H9 (cell line): ENCODE measurements around the gene RARS1. TPM values are rescaled to one million over a fixed set of nuclear protein-coding genes. Genes with fewer than 3 reads are reported as not detected.

Source experiments
- DNase-seq: peaks from one replicate; pipeline ENCODE4 v3.0.0-alpha.2; 2017
- H2AFZ ChIP-seq: one replicate; pipeline ENCODE4 v1.6.1; 2013; ENCODE audit warnings: mild to moderate bottlenecking, low read length, control low read depth, moderate library complexity
- H2AK5ac ChIP-seq: 2 replicates; pipeline ENCODE4 v1.6.1; 2013; ENCODE audit warnings: low read length, control low read depth, mixed read lengths; ENCODE audit not compliant: insufficient read length
- H2BK120ac ChIP-seq: one replicate; pipeline ENCODE4 v1.6.1; 2013; ENCODE audit warnings: low read depth, mild to moderate bottlenecking, low read length, control low read depth, inconsistent platforms; ENCODE audit not compliant: poor library complexity, severe bottlenecking
- H2BK12ac ChIP-seq: 2 replicates; pipeline ENCODE4 v1.6.1; 2013; ENCODE audit warnings: low read length, control low read depth, mixed read lengths, low read depth; ENCODE audit not compliant: insufficient read length
- H2BK15ac ChIP-seq: 2 replicates; pipeline ENCODE4 v1.6.1; 2013; ENCODE audit warnings: low read depth, low read length, control low read depth
- H2BK20ac ChIP-seq: one replicate; pipeline ENCODE4 v1.6.1; 2013; ENCODE audit warnings: low read depth, mild to moderate bottlenecking, low read length, control low read depth, inconsistent platforms; ENCODE audit not compliant: poor library complexity, severe bottlenecking
- H2BK5ac ChIP-seq: 2 replicates; pipeline ENCODE4 v1.6.1; 2013; ENCODE audit warnings: low read length, control low read depth, mixed read lengths; ENCODE audit not compliant: insufficient read length
- H3K14ac ChIP-seq: 2 replicates; pipeline ENCODE4 v1.6.1; 2013; ENCODE audit warnings: low read length, control low read depth; ENCODE audit not compliant: insufficient read depth
- H3K18ac ChIP-seq: 2 replicates; pipeline ENCODE4 v1.6.1; 2013; ENCODE audit warnings: low read depth, mild to moderate bottlenecking, mixed read lengths, low read length, control low read depth; ENCODE audit not compliant: insufficient read length
- H3K23ac ChIP-seq: 2 replicates; pipeline ENCODE4 v1.6.1; 2013; ENCODE audit warnings: low read length, control low read depth, mixed read lengths, low read depth; ENCODE audit not compliant: insufficient read length
- H3K23me2 ChIP-seq: 2 replicates; pipeline ENCODE4 v1.6.1; 2013; ENCODE audit warnings: low read depth, mild to moderate bottlenecking, mixed read lengths, low read length, control low read depth; ENCODE audit not compliant: insufficient read length, poor library complexity, severe bottlenecking
- H3K27ac ChIP-seq: 2 replicates; pipeline ENCODE4 v1.5.1; 2013; ENCODE audit warnings: low read length, control low read depth, mixed read lengths, low read depth; ENCODE audit not compliant: insufficient read length
- H3K27me3 ChIP-seq: 2 replicates; pipeline ENCODE4 v1.6.1; 2013; ENCODE audit warnings: low read length, control low read depth, inconsistent platforms; ENCODE audit not compliant: insufficient read depth
- H3K4ac ChIP-seq: 2 replicates; pipeline ENCODE4 v1.6.1; 2013; ENCODE audit warnings: low read depth, mild to moderate bottlenecking, control low read depth, inconsistent platforms, low read length, moderate library complexity
- H3K4me1 ChIP-seq: 2 replicates; pipeline ENCODE4 v1.6.1; 2013; ENCODE audit warnings: low read length, control low read depth, inconsistent platforms; ENCODE audit not compliant: insufficient read depth
- H3K4me2 ChIP-seq: 2 replicates; pipeline ENCODE4 v1.6.1; 2013; ENCODE audit warnings: low read length, control low read depth, mixed read lengths; ENCODE audit not compliant: insufficient read length, insufficient read depth
- H3K56ac ChIP-seq: 2 replicates; pipeline ENCODE4 v1.6.1; 2013; ENCODE audit warnings: low read depth, mild to moderate bottlenecking, mixed read lengths, low read length, control low read depth; ENCODE audit not compliant: insufficient read length
- H3K79me1 ChIP-seq: 2 replicates; pipeline ENCODE4 v1.6.1; 2013; ENCODE audit warnings: low read depth, mild to moderate bottlenecking, moderate library complexity, low read length, control low read depth, inconsistent platforms; ENCODE audit not compliant: insufficient read depth, poor library complexity, severe bottlenecking
- H3K79me2 ChIP-seq: 2 replicates; pipeline ENCODE4 v1.6.1; 2013; ENCODE audit warnings: low read length, control low read depth, inconsistent platforms; ENCODE audit not compliant: insufficient read depth
- H3K9ac ChIP-seq: 2 replicates; pipeline ENCODE4 v1.6.1; 2013; ENCODE audit warnings: low read length, control low read depth, mixed read lengths; ENCODE audit not compliant: insufficient read length; ENCODE audit errors: extremely low read depth
- H3K9me3 ChIP-seq: one replicate; pipeline ENCODE4 v1.6.1; 2013; ENCODE audit warnings: low read depth, low read length, inconsistent platforms; ENCODE audit not compliant: control insufficient read depth
- H3T11ph ChIP-seq: one replicate; pipeline ENCODE4 v1.6.1; 2013; ENCODE audit warnings: mild to moderate bottlenecking, low read length, control low read depth, inconsistent platforms
- H4K20me1 ChIP-seq: one replicate; pipeline ENCODE4 v1.6.1; 2013; ENCODE audit not compliant: control insufficient read depth, insufficient read length, insufficient read depth
- H4K5ac ChIP-seq: 2 replicates; pipeline ENCODE4 v1.6.1; 2013; ENCODE audit warnings: low read depth, mild to moderate bottlenecking, mixed read lengths, low read length, control low read depth; ENCODE audit not compliant: insufficient read length
- H4K8ac ChIP-seq: replicated peaks from 2 replicates; pipeline ENCODE4 v1.6.1; 2013; ENCODE audit warnings: low read length, control low read depth, mixed read lengths, low read depth; ENCODE audit not compliant: insufficient read length
- H4K91ac ChIP-seq: 2 replicates; pipeline ENCODE4 v1.6.1; 2013; ENCODE audit warnings: low read depth, mild to moderate bottlenecking, moderate library complexity, mixed read lengths, low read length, control low read depth; ENCODE audit not compliant: insufficient read length
- H3K27ac Mint-ChIP-seq, 3 experiments: 2 replicates in 2 of 3; 3 replicates in 1 of 3; pipeline ENCODE4 v1.8.0; 2020 to 2021; ENCODE audit warnings: mixed read lengths in 3 of 3, mild to moderate bottlenecking in 1 of 3, moderate library complexity in 1 of 3
- H3K27me3 Mint-ChIP-seq: 2 replicates; pipeline ENCODE4 v1.8.0; 2021; ENCODE audit warnings: low read depth, mild to moderate bottlenecking, moderate library complexity, mixed read lengths
- H3K36me3 Mint-ChIP-seq, 3 experiments: 2 replicates in 2 of 3; 3 replicates in 1 of 3; pipeline ENCODE4 v1.8.0; 2020 to 2021; ENCODE audit warnings: low read depth in 3 of 3, mixed read lengths in 3 of 3; ENCODE audit not compliant: insufficient read depth in 1 of 3
- H3K4me1 Mint-ChIP-seq, 2 experiments: 2 replicates each; pipeline ENCODE4 v1.8.0; 2020; ENCODE audit warnings: mixed read lengths in 2 of 2
- H3K4me3 Mint-ChIP-seq, 2 experiments: 2 replicates in 1 of 2; 3 replicates in 1 of 2; pipeline ENCODE4 v1.8.0; 2020 to 2021; ENCODE audit warnings: mild to moderate bottlenecking in 2 of 2, mixed read lengths in 2 of 2, moderate library complexity in 1 of 2
- H3K9me3 Mint-ChIP-seq, 2 experiments: 2 replicates in 1 of 2; 3 replicates in 1 of 2; pipeline ENCODE4 v1.8.0; 2020; ENCODE audit warnings: mild to moderate bottlenecking in 2 of 2, mixed read lengths in 2 of 2, moderate library complexity in 1 of 2
- WGBS: extraction: QIAGEN DNeasy Blood & Tissue Kit; methylation state at CpG from one replicate; pipeline ENCODE4 v1.1.7; 2013; ENCODE audit warnings: missing lambda C conversion rate, low lambda C conversion rate, mixed read lengths; ENCODE audit not compliant: insufficient read length; ENCODE audit errors: extremely low coverage; 5-methylcytosine and 5-hydroxymethylcytosine counted together
- total RNA-seq: library from RNA; stranded (reverse); gene quantifications from 2 replicates; pipeline ENCODE4 v1.2.1, GENCODE V29; 2021
- TF ChIP-seq, protein P1 (sequence below): fragments of 200-600 bp; sonication (generic); conservative IDR thresholded peaks from 3 replicates; pipeline ENCODE4 v1.8.0; 2021; ENCODE audit warnings: antibody characterized with exemption, mild to moderate bottlenecking

Gene RARS1
- total RNA-seq, 1 experiment from 2014 or later = 108 TPM

DNA sequence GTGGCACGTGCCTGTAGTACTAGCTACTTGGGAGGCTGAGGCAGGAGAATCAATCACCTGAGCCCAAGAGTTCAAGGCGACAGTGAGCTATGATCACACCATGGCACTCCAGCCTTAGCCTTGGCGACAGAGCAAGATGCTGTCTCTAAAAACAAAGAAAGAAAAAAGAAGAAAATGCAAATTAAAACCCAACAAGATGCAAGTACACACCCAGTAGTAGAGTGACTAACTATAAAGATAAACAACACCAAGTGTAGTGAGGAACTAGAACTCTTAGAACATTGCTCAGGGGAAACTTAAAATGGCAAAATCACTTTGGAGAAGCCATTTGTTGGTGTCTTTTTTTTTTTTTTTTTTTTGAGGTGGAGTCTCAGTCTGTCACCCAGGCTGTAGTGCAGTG lies 34.7 kb upstream of the RARS1 start:
- H3K9ac ChIP-seq = no peak overlapping the region
- H3K4ac ChIP-seq = no peak overlapping the region
- Mint-ChIP-seq H3K4me1 (no peaks in the 10 kb centered on the region; a peak in 1 of 4 replicates), H3K36me3 (peaks cover 19 to 44% (median 42%) of the 10 kb centered on the region in 3 experiments; a peak in 6 of 7 replicates), H3K4me3 (no peak overlapping the region), H3K27me3 (no peaks in the 10 kb centered on the region; the same call in 1 of the 2 replicates), H3K9me3 (no peaks in the 10 kb centered on the region), H3K27ac (no peak overlapping the region)
- H3K27me3 ChIP-seq = no peaks in the 10 kb centered on the region
- no peak overlapping the region for H3K14ac ChIP-seq
- H3K79me1 ChIP-seq = no peaks in the 10 kb centered on the region
- no peak overlapping the region for H4K5ac ChIP-seq
- no peak overlapping the region for H2BK120ac ChIP-seq
- H2BK5ac ChIP-seq = no peak overlapping the region
- H2AFZ ChIP-seq = no peak overlapping the region
- no peak overlapping the region for H2BK12ac ChIP-seq
- no peaks in the 10 kb centered on the region for H3K9me3 ChIP-seq
- no peak overlapping the region for H3K4me2 ChIP-seq
- H3K4me1 ChIP-seq = no peaks in the 10 kb centered on the region
- no peak overlapping the region for H2BK20ac ChIP-seq
- H3K27ac ChIP-seq = no peak overlapping the region
- H2BK15ac ChIP-seq = no peak overlapping the region
- H3K79me2 ChIP-seq = no peaks in the 10 kb centered on the region
- no peak overlapping the region for H3T11ph ChIP-seq
- H3K18ac ChIP-seq = no peak overlapping the region
- no peaks in the 10 kb centered on the region for H3K23me2 ChIP-seq
- no peak overlapping the region for H3K23ac ChIP-seq
- H2AK5ac ChIP-seq = no peak overlapping the region
- no CpG with 5 or more reads among the region's 3 CpGs for WGBS
- H3K56ac ChIP-seq = no peak overlapping the region
- TF ChIP-seq, protein P1, sequence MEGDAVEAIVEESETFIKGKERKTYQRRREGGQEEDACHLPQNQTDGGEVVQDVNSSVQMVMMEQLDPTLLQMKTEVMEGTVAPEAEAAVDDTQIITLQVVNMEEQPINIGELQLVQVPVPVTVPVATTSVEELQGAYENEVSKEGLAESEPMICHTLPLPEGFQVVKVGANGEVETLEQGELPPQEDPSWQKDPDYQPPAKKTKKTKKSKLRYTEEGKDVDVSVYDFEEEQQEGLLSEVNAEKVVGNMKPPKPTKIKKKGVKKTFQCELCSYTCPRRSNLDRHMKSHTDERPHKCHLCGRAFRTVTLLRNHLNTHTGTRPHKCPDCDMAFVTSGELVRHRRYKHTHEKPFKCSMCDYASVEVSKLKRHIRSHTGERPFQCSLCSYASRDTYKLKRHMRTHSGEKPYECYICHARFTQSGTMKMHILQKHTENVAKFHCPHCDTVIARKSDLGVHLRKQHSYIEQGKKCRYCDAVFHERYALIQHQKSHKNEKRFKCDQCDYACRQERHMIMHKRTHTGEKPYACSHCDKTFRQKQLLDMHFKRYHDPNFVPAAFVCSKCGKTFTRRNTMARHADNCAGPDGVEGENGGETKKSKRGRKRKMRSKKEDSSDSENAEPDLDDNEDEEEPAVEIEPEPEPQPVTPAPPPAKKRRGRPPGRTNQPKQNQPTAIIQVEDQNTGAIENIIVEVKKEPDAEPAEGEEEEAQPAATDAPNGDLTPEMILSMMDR = no peak
- H4K20me1 ChIP-seq = no peaks in the 10 kb centered on the region
- H4K8ac ChIP-seq = no peak overlapping the region
- DNase-seq = no peak
- H4K91ac ChIP-seq = no peak overlapping the region
